Lower leg skin (tissue), 3 donors: ENCODE data around the gene TDRD15.

ENCODE experiments used
- CTCF ChIP-seq, 3 donors: fragments of 450-650 bp; IDR thresholded peaks; one replicate each; pipeline ENCODE4 v1.5.1; 2016; ENCODE audit warnings: antibody characterized with exemption in 3 of 3, mild to moderate bottlenecking in 3 of 3, moderate library complexity in 2 of 3
- POLR2A ChIP-seq, 2 donors: fragments of 450-650 bp; IDR thresholded peaks; one replicate each; pipeline ENCODE4 v1.6.1; 2016 to 2017; ENCODE audit warnings: antibody characterized with exemption in 2 of 2, mild to moderate bottlenecking in 1 of 2, moderate library complexity in 1 of 2

GRCh38 chr2:21163213-21163612, 39.4 kb downstream of the TDRD15 start:
- no peak for TF ChIP-seq CTCF (IDR thresholded peaks at IDR 0.05)
- no peak for TF ChIP-seq POLR2A (IDR thresholded peaks at IDR 0.05)
